HG03060 (cell line): ENCODE data around the gene ENTPD8.
"Not testable (repeated sequence)": the region's sequence is repeated elsewhere in the genome, so short reads cannot be mapped to it uniquely, and the experiment has no call there.

Experiments
- ATAC-seq: cut with Tn5 transposase; IDR thresholded peaks from one replicate; pipeline ENCODE4 v1.9.1; 2021; ENCODE audit warnings: low read depth, moderate number of reproducible peaks; ENCODE audit not compliant: unreplicated experiment

The ENTPD8 gene

GRCh38 chr9:137416006-137416562 lies 25.1 kb downstream of the ENTPD8 start:
- ATAC-seq: no peak

- no peak for ATAC-seq
Measured at GRCh38 chr9:137415451-137415850, 25.7 kb downstream of the ENTPD8 start.

- no peak for ATAC-seq
Measured at GRCh38 chr9:137412431-137412830, 28.7 kb downstream of the ENTPD8 start.

GRCh38 chr9:137411645-137412380 lies 29.3 kb downstream of the ENTPD8 start:
- ATAC-seq: no peak

- no peak for ATAC-seq
Measured at GRCh38 chr9:137411260-137411644, 29.9 kb downstream of the ENTPD8 start.

- no peak for ATAC-seq
Measured at GRCh38 chr9:137410891-137411249, 30.3 kb downstream of the ENTPD8 start.

- ATAC-seq: not testable (repeated sequence)
Measured at GRCh38 chr9:137410236-137410890, 30.8 kb downstream of the ENTPD8 start.

- ATAC-seq: no peak
Measured at GRCh38 chr9:137409515-137409914, 31.6 kb downstream of the ENTPD8 start.

- no peak for ATAC-seq
Measured at GRCh38 chr9:137408651-137409405, 32.3 kb downstream of the ENTPD8 start.

- no peak for ATAC-seq
Measured at GRCh38 chr9:137407590-137408300, 33.4 kb downstream of the ENTPD8 start.

GRCh38 chr9:137406876-137407589 lies 34.1 kb downstream of the ENTPD8 start:
- no peak for ATAC-seq

GRCh38 chr9:137406085-137406760 lies 34.9 kb downstream of the ENTPD8 start:
- no peak for ATAC-seq

- ATAC-seq: no peak
Measured at GRCh38 chr9:137405677-137406081, 35.5 kb downstream of the ENTPD8 start.

- no peak for ATAC-seq
Measured at GRCh38 chr9:137404961-137405567, 36.1 kb downstream of the ENTPD8 start.

- no peak for ATAC-seq
Measured at GRCh38 chr9:137403269-137403668, 37.9 kb downstream of the ENTPD8 start.

GRCh38 chr9:137402746-137403145 lies 38.4 kb downstream of the ENTPD8 start:
- no peak for ATAC-seq

- ATAC-seq: no peak
Measured at GRCh38 chr9:137398561-137399468, 42.3 kb downstream of the ENTPD8 start.
